ENCODE results near the gene GLRA3. TPM values are rescaled to one million over a fixed set of nuclear protein-coding genes. Genes with fewer than 3 reads are reported as not detected.
"Not testable (repeated sequence)": the region's sequence is repeated elsewhere in the genome, so short reads cannot be mapped to it uniquely, and the experiment has no call there.

The GLRA3 gene
- total RNA-seq, 2 experiments from 2014 or later: not detected

DNA sequence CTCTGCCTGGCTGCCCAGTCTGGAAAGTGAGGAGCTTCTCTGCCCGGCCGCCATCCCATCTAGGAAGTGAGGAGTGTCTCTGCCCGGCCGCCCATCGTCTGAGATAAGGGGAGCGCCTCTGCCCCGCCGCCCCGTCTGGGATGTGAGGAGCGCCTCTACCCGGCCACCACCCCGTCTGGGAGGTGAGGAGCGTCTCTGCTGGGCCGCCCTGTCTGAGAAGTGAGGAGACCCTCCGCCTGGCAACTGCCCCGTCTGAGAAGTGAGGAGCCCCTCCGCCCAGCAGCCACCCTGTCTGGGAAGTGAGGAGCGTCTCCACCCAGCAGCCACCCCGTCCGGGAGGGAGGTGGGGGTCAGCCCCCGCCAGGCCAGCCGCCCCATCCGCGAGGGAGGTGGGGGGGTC is 137.2 kb downstream of the GLRA3 start:
- DNase-seq; H3K27me3 Mint-ChIP-seq; H3K9me3 Mint-ChIP-seq (ENCODE audit: low read depth); CTCF ChIA-PET; H3K36me3 Mint-ChIP-seq; H3K4me1 Mint-ChIP-seq; ATAC-seq; H3K27ac Mint-ChIP-seq; H3K4me3 Mint-ChIP-seq: not testable (repeated sequence)

DNA sequence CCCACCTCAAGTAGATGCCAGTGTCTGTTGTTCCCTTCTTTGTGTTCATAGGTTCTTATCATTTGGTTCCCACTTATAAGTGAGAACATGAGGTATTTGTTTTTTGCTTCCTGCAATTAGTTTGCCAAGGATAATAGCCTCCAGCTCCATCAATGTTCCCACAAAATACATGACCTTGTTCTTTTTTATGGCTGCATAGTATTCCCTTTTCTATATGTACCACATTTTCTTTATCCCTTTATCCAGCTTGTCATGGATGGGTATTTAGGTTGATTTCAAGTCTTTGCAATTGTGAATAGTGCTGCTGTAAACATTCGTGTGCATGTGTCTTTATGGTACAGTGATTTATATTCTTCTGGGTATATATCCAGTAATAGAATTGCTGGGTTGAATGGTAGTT is 138.4 kb downstream of the GLRA3 start:
- peaks cover 3% of the 10 kb centered on the region for H3K27me3 Mint-ChIP-seq
- no peak overlapping the region for H3K4me3 Mint-ChIP-seq
- H3K27ac Mint-ChIP-seq: no peak overlapping the region
- H3K4me1 Mint-ChIP-seq: no peaks in the 10 kb centered on the region
- H3K9me3 Mint-ChIP-seq (ENCODE audit: low read depth): peaks cover 7% of the 10 kb centered on the region
- H3K36me3 Mint-ChIP-seq: no peaks in the 10 kb centered on the region
- no peak for ATAC-seq
- CTCF ChIA-PET: no interaction called here
- no peak for DNase-seq

DNA sequence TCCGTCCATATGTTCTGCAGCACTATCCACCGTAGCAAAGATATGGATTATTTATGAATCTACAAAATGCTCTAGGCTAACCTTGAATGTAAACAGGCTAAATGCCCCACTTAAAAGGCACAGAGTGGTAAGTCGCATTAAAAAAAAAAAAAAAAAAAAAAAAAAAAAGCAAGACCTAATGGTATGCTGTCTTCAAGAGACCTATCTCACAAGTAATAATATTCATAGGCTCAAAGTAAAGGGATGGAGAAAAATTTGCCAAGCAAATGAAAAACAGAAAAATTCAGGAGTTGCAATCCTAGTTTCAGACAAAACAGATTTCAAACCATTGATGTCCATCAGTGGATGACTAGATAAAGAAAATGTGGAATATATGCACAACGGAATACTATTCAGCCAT is 139.4 kb downstream of the GLRA3 start:
- Mint-ChIP-seq H3K36me3 (no peaks in the 10 kb centered on the region), H3K27me3 (peaks cover 2% of the 10 kb centered on the region), H3K9me3 (ENCODE audit: low read depth) (peaks cover 7% of the 10 kb centered on the region), H3K4me3 (no peak overlapping the region), H3K27ac (no peak overlapping the region), H3K4me1 (no peaks in the 10 kb centered on the region)
- DNase-seq (no peak), ATAC-seq (no peak)
- CTCF ChIA-PET: interaction anchor here (0.6 kb wide), 1 partner anchor 329 kb away, joined by 3 read pairs; no protein-coding TSS in a partner anchor

DNA sequence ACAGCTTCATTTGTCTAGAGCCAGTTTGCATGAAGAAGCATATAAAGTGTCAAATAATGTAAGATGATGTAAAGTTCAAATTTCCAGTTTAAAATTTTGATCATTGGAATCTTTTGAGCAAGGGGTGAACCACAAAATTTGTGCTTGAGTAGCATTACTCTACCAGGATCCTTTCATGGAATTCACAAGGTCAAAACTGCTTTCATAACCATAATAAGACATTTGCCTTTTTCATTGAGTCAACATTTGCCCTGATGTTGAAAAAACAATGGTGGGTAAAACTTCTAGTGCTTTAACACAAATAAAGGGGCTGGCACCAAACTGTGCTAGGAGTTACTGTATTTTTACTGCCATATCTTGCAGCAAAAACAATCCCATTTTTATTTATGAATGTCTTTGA is 142.2 kb downstream of the GLRA3 start:
- Mint-ChIP-seq H3K36me3 (no peaks in the 10 kb centered on the region), H3K27ac (no peak overlapping the region), H3K27me3 (no peaks in the 10 kb centered on the region), H3K4me3 (no peak overlapping the region), H3K4me1 (no peaks in the 10 kb centered on the region), H3K9me3 (ENCODE audit: low read depth) (peaks cover 7% of the 10 kb centered on the region)
- CTCF ChIA-PET: no interaction called here
- ATAC-seq: no peak
- no peak for DNase-seq

DNA sequence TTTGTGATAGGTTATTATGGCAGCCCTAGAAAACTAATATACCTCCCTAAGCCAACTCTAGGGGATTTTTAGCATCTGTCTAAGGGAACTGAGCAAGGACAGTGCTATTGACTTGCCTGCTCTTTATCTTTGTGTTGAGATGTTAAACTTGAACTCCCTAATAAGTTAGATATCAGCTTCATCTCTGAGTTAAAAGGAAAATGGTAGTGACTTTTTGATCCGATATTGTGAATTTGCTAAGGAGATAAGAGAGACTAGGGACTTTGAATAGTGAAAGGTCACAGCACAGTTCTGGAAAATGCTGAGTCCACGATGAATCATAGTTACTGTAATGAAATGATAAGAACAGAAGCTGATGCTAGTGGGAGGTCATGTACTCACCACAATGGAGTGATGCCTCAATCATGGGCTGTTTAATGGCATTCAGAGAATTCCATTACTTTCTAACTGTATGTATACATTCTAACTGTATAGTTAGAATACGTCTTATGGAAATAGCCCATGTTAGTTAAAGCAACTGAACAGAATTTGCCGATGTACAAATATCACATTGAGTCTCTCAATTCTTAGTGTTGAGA is 147.2 kb downstream of the GLRA3 start:
- no peak overlapping the region for H3K4me3 Mint-ChIP-seq
- no peak for ATAC-seq

DNA sequence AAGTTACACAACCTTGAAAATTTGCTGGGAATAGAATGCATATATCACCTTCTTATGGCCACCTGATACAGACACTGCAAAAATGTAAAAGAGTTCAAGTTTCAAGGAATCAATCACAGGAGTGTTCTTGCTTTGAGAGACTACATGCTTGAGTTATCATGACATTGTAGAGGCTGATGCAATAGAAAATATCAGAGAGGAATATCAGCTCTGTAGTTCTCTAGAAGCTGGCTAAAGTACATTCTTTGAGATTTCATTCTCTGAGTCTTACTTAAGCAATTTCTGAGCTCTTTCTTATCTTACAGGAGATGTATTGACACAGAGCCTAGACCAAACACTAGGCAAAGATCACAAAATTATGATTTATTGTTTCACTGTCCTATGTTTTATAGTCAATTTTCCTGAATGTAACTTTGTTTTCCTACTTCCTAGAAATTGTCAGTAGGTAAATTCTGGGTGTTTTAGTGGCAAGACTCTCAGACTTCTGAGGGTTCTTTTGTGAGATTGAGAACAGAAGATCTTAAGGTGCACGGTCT is 154.7 kb downstream of the GLRA3 start:
- H3K4me1 Mint-ChIP-seq: no peaks in the 10 kb centered on the region
- H3K9me3 Mint-ChIP-seq (ENCODE audit: low read depth): peaks cover 2% of the 10 kb centered on the region
- no peak overlapping the region for H3K4me3 Mint-ChIP-seq
- DNase-seq (no peak), ATAC-seq (no peak)
- no peak overlapping the region for H3K27ac Mint-ChIP-seq
- H3K36me3 Mint-ChIP-seq: no peaks in the 10 kb centered on the region
- no peaks in the 10 kb centered on the region for H3K27me3 Mint-ChIP-seq
- CTCF ChIA-PET: no interaction called here

More for the DNA sequence above, 147.2 kb downstream of the GLRA3 start:
- peaks cover 2% of the 10 kb centered on the region for H3K9me3 Mint-ChIP-seq (ENCODE audit: low read depth)
- DNase-seq: no peak
- H3K27me3 Mint-ChIP-seq: no peaks in the 10 kb centered on the region
- no peaks in the 10 kb centered on the region for H3K4me1 Mint-ChIP-seq
- H3K36me3 Mint-ChIP-seq: no peaks in the 10 kb centered on the region
- CTCF ChIA-PET: no interaction called here
- no peak overlapping the region for H3K27ac Mint-ChIP-seq

DNA sequence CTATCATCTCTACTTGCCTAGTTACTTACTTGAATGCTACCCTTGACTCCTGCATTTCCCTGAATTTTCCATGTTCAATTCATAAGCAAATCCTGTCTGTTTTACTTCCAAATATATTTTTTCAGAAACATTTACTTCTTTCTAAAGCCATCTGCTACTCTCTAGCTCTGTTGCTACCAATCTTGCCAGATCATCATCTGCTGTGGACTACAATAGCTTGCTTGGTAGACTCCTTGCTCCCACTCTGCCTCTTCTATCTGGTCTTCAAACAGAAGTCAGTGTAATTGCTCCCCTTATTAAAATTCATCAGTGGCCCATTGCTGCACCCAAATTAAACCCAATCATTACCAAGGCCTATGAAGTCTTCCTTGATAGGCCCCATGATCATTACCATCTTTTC is 155.2 kb downstream of the GLRA3 start:
- no peak for ATAC-seq
- CTCF ChIA-PET: no interaction called here
- Mint-ChIP-seq H3K9me3 (ENCODE audit: low read depth) (no peaks in the 10 kb centered on the region), H3K36me3 (no peaks in the 10 kb centered on the region), H3K4me3 (no peak overlapping the region), H3K27me3 (no peaks in the 10 kb centered on the region), H3K4me1 (no peaks in the 10 kb centered on the region), H3K27ac (no peak overlapping the region)
- DNase-seq: no peak

DNA sequence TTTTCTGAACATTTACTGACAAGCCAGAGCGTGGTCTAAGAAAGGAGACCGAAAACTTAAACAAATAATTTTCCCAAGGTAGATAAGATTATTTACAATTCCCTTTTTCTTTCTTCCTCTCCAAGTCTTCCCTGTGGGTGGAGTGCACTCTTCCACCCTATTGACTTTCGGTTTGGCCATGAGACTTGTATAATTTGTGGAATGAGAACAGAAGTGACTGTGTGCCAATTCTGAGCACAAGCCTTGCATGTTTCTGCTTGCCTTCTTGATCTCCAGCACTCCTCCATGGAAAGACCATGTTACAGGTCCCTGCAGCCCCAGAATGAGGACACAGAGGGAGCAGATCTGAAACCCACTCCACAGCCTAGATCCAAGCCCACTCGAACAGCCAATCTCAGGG is 156.8 kb downstream of the GLRA3 start:
- DNase-seq (no peak), ATAC-seq (no peak)
- no peaks in the 10 kb centered on the region for H3K4me1 Mint-ChIP-seq
- H3K9me3 Mint-ChIP-seq (ENCODE audit: low read depth): no peaks in the 10 kb centered on the region
- CTCF ChIA-PET: no interaction called here
- H3K27me3 Mint-ChIP-seq: no peaks in the 10 kb centered on the region
- no peak overlapping the region for H3K4me3 Mint-ChIP-seq
- no peak overlapping the region for H3K27ac Mint-ChIP-seq
- H3K36me3 Mint-ChIP-seq: no peaks in the 10 kb centered on the region

DNA sequence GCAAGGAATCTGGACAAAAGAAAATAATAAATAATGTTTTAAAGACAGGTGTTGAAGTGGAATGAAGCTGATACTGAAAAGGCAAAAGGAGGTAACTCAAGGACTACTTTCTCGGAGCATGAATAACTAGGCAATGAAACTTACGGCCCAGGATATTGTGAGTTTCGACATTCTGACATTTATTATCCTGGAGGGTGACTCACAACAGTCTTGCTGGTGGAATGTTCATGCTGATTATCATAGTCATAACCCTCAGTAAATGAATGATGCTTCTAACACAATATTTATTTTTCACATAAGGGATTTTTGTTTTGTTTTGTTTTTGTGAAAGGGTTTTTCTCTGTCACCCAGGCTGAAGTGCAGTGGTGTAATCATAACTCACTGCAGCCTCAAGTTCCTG is 159.8 kb downstream of the GLRA3 start:
- Mint-ChIP-seq H3K9me3 (ENCODE audit: low read depth) (no peaks in the 10 kb centered on the region), H3K27ac (no peak overlapping the region), H3K4me3 (no peak overlapping the region), H3K36me3 (no peaks in the 10 kb centered on the region), H3K27me3 (no peaks in the 10 kb centered on the region), H3K4me1 (no peaks in the 10 kb centered on the region)
- ATAC-seq: no peak
- DNase-seq: no peak
- CTCF ChIA-PET: no interaction called here

DNA sequence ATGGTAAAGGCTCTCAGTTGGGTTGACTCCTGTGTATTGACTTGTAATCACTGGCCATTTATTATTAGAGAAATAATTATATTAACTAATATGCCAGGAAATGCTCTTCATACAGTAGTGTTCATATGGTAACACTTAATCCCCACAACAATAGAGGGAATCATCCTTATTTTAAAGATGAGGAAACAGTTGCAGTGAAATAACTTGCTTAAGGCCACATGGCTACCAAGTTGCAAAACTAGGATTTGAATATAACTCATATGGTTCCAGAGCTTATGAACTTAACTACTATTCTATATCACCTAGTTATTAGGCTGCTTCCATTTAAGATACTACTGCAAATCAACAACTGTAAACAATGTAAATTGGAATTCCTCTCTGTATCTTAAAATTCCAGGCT is 163.2 kb downstream of the GLRA3 start:
- H3K4me1 Mint-ChIP-seq: no peaks in the 10 kb centered on the region

DNA sequence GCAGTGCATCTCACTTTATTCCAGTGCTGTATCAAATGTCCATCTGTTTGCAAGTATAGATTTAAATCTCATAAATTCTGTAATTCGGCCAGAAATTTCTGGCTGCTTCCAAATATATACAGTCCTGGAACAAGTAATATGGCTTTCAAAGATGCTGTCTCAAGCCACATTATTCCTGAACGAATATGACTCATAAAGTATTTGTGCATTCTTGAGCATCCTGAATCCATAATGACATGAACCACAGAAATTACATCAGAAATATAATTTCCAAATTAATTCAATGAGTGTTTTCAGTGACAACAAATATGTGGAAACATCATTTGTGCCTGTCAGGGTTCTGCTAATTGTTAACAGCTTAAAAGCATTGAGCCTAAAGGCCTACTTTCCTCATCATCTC is 165.8 kb downstream of the GLRA3 start:
- no peaks in the 10 kb centered on the region for H3K27me3 Mint-ChIP-seq
- no peaks in the 10 kb centered on the region for H3K36me3 Mint-ChIP-seq
- ATAC-seq (no peak), DNase-seq (no peak)
- no peaks in the 10 kb centered on the region for H3K4me1 Mint-ChIP-seq
- peaks cover 5% of the 10 kb centered on the region for H3K9me3 Mint-ChIP-seq (ENCODE audit: low read depth)
- no peak overlapping the region for H3K27ac Mint-ChIP-seq
- CTCF ChIA-PET: no interaction called here
- H3K4me3 Mint-ChIP-seq: no peak overlapping the region

More for the DNA sequence above, 163.2 kb downstream of the GLRA3 start:
- no peak overlapping the region for H3K4me3 Mint-ChIP-seq
- ATAC-seq (no peak), DNase-seq (no peak)
- CTCF ChIA-PET: no interaction called here
- H3K36me3 Mint-ChIP-seq: no peaks in the 10 kb centered on the region
- peaks cover 3% of the 10 kb centered on the region for H3K9me3 Mint-ChIP-seq (ENCODE audit: low read depth)
- no peaks in the 10 kb centered on the region for H3K27me3 Mint-ChIP-seq
- no peak overlapping the region for H3K27ac Mint-ChIP-seq

DNA sequence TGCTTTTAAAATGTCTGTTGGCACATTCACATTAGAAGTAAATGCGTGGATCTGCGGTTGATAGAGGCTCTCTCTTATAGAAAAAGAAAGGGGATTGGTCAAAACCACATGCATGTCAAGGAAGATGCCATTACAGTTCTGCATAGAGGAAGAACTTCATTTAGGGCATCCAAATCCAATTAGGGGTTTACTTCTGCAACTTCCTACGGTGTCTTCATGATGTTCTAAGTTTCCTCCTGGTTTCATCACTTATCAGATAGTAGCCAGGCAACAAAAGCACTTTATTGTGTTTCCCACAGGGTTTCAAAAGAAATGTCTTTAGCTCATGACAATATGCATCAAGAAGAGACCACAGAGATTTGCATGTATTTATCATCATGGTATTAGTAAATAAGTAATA is 170.8 kb downstream of the GLRA3 start:
- CTCF ChIA-PET: no interaction called here
- Mint-ChIP-seq H3K27me3 (no peaks in the 10 kb centered on the region), H3K4me3 (no peak overlapping the region), H3K36me3 (no peaks in the 10 kb centered on the region), H3K4me1 (no peaks in the 10 kb centered on the region), H3K27ac (no peak overlapping the region), H3K9me3 (ENCODE audit: low read depth) (peaks cover 5% of the 10 kb centered on the region)
- ATAC-seq (no peak), DNase-seq (no peak)

DNA sequence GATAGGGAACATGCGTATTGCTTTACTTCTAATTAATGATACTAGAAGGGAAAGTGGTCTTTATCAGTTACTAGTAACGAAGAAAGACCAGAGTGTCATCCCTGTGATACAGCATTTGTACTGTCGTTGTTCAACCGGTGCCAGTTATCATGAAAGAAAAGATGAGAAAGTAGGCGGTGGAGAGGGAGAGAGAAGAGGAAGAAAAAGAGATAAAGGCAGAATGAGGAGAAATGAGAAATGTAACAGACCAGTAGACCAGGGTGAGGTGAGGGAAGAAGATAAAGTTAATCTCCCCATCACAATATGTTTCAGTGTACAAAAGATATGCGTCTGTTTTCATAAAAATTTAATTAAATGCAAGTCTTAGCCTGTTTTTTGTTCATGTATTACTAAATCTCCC is 171.6 kb downstream of the GLRA3 start:
- H3K4me3 Mint-ChIP-seq: no peak overlapping the region

DNA sequence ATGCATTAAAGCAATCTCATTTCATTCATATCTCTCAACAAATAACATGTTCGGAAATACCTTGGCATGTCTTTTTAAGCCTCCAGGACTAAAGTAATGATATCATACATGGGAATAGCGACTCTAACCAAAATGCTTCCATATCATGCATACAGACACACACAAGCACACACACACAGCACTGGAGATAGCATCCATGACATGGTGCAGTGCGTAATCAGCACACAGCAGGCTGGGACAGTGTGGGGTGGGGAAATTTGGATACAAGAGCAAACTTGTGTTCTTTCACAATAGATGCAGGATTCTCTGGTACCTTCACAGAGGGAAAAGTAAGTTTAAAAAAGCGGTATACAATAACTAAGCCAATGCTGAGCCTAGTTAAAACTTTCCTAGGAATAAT is 174.4 kb downstream of the GLRA3 start:
- DNase-seq (no peak), ATAC-seq (no peak)
- no peaks in the 10 kb centered on the region for H3K36me3 Mint-ChIP-seq
- CTCF ChIA-PET: no interaction called here
- no peaks in the 10 kb centered on the region for H3K4me1 Mint-ChIP-seq
- H3K27ac Mint-ChIP-seq: no peak overlapping the region
- no peak overlapping the region for H3K4me3 Mint-ChIP-seq
- H3K27me3 Mint-ChIP-seq: no peaks in the 10 kb centered on the region
- no peaks in the 10 kb centered on the region for H3K9me3 Mint-ChIP-seq (ENCODE audit: low read depth)

More for the DNA sequence above, 171.6 kb downstream of the GLRA3 start:
- ATAC-seq: no peak
- H3K9me3 Mint-ChIP-seq (ENCODE audit: low read depth): peaks cover 5% of the 10 kb centered on the region
- H3K36me3 Mint-ChIP-seq: no peaks in the 10 kb centered on the region
- no peaks in the 10 kb centered on the region for H3K27me3 Mint-ChIP-seq
- no peak for DNase-seq
- CTCF ChIA-PET: no interaction called here
- no peak overlapping the region for H3K27ac Mint-ChIP-seq
- no peaks in the 10 kb centered on the region for H3K4me1 Mint-ChIP-seq

Measured in activated CD8-positive, alpha-beta memory T cell treated with anti-CD3 and anti-CD28 coated beads, Interleukin-2, amount 10 ng/mL, durations not matched to agents 7 days and 5 days (primary cell).